ENCODE data around the gene PIM3. TPM values are rescaled to one million over a fixed set of nuclear protein-coding genes. Genes with fewer than 3 reads are reported as not detected.

Gene PIM3
- total RNA-seq, 1 donor from 2014 or later, result 48.5 TPM

DNA sequence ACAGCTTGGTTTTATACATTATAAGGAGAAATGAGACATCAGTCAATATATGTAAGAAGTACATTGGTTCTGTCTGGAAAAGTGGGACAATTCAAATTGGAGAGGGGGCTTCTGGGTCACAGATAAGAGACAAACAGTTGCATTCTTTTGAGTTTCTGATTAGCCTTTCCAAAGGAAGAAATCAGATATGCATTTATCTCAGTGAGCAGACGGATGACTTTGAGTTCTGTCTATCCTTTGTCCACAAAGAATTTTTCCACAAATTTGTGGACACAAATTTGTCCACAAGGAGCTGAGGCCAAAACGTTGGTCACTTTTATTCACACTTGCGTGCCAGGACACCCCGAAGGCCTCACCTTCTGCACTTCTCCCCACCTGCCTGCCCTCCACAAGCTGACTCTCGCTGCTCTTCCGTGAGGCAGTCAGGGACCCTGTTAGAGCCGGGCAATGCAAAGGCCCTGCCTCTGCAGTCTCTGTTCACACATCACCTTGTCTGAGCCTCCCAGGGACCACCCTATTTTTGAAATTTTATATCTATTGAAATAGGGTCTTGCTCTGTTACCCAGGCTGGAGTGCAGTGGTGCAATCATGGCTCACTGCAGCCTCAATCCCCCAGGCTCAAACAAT is 31.4 kb downstream of the PIM3 start:
- no peak for DNase-seq

DNA sequence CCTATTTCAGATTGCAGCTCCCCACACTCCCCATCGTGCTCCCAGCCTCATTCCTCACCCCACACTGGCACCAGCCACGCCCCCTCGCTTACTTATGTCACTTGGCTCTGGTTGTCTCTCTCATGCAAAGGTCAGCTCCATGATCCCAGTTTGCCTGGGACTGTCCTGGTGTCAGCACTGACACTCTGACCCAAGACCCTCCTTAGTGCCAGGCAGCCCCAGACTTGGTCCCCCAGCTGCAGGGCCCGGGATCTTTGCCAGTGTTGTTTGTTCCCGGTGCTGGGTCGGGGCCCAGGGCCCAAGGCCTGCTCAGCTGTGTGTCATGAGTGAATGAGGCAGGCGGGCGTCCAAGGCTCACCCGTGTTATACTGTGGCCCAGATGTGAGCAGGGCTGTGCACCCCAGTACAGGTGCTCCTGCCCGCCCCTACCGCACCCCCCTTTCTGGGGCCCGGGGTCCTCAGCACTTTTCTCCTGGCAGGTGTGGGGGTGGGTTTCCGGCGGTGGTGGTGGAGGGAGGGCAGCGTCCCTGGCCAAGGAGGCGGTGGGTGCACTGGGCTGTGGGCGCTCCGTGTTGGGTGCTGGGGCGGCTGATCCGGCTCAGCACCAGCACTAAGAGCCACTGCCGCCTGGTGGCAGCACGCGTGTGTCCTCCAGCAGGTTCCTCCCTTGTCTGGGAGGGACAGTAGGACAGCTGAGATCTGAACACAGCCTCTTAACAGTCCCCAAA is 32.5 kb downstream of the PIM3 start:
- no peak for DNase-seq

DNA sequence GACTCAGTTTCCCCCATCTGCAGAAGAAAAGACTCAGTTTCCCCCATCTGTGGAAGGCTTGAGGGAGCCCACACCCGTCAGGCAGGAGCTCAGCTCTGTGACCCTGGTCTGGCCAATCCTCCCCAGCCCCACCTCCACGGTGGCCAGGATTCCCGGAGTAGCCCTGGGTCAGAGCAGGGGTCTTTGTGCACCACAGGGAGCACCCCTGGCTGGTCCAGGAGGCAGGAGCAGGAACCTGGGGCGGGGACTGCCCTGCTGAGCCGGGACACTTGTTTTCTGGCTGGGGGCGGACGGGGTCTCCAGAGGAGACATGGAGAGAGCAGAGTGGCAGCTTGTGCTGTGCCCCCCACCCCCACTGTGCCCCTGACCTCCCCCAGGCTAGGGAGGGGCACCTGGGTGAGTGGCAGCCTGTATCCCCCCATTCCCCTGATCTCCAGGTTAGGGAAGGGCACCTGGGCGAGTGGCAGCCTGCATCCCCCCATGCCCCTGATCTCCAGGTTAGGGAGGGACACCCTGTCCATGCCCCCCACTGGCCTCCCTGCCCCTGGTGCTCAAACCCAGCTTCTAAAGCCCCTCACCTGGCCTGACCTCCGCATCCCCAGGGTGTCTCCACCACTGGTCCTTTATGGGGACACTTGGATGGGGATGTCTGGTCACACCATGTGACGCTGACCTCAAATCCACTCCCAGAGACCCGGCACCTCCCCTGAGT is 33.2 kb downstream of the PIM3 start:
- no peak for DNase-seq

DNA sequence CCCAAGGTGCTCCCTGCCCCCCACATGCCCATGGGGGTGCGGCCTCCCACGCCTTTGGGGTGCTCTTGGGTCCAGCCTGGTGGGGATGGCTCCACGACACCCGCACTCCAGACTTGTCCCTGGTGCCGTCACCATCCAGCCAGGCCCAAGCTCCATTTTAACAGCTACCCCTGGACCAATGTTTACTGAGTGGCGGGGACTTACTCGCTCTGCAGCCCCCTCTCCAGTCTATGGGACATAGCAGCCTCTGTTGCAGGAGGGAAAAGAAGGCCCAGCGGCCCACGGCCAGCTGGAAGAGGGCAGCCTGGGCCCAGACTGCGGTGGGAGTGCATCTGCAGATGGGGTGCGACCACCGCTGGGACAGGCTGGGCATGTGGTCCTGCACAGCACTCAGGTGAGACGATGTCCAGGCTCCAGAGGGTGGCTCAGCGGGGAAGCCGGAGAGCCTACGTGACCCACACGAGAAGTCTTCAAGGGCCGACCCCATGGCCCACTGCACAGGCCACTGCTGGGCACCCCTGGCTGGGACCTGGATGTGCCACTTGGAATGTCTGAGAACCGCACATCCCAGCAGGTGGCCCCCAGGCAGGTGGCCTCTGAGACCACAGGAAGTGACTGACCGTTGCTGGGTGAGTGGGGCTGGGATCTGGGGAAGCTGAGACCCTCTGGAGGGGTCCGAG is 33.9 kb downstream of the PIM3 start:
- DNase-seq, result no peak

- DNase-seq, result no peak
Measured at GRCh38 chr22:49995041-49995360, 34.4 kb downstream of the PIM3 start.

DNA sequence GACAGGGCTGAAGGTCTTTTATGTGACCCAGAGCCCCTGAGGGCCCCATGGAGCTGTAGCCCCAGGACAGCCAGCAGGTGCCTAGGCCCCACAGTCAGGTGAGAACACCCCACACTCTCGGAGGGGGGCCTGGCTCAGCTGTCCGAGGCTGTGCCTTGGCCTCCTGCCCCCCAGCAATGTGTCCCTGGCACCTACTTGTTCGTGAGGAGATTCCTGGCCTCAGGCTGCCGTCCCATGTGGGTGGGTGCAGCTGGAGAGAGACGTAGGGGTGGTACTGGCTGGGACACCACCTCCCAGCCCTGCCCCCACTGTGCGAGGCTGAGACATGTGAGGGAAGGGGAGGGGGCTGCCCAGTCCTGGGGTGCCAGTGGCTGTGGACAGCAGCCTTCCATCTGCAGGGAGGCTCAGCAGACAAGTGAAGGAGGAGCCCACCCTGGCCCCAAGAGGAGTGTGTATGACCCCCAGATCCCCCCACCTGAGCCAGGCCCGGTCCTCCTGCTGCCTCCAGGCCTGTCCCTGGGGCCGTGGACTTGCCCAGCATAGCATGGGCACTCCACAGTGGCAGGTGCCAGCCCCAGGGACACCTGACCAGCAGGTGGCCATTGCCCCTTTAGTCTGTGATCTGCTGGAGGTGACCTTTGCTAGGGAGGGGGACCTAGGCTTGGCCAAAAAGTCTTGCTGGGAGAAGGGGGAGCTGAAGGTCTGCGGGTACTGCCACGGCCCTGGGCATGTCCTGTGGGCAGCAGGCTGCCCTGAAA is 35.0 kb downstream of the PIM3 start:
- no peak for DNase-seq

- no peak for DNase-seq
Measured at GRCh38 chr22:49996119-49996517, 35.5 kb downstream of the PIM3 start.

DNA sequence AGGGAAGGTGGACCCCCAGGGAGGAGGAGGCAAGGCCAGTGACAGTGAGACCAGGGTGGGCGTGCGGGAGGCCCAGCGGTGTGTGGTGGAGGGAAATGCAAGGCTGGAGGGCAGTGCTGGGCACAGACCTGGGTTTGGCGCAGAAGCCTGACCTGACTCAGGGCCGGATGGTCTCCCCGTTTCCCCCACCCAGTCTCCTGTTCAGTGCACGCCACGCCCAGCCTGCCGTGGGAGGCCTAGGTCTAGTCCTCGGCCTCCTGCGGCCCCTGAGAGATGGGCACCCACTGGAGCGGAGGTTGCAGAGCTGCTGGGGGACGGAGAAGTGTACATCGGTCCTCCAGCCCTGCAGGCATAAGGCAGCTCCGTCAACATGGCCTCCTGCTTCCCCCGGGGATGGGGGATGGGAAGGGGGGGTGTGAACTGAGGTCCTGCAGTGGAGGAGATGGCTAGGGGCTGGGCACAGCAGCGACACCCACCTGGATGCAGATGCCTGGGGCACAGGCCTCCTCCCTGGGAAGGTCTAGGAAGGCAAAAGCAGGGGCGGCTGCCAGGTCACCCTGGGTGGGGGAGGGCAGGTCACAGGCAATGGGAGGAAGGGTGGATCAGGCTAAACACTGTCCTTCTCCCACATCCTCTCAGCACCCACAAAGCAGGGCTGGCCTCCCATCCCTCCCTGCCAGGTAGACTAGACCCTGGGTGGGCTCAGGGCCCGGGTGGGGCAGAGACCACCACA is 36.1 kb downstream of the PIM3 start:
- DNase-seq, result no peak

DNA sequence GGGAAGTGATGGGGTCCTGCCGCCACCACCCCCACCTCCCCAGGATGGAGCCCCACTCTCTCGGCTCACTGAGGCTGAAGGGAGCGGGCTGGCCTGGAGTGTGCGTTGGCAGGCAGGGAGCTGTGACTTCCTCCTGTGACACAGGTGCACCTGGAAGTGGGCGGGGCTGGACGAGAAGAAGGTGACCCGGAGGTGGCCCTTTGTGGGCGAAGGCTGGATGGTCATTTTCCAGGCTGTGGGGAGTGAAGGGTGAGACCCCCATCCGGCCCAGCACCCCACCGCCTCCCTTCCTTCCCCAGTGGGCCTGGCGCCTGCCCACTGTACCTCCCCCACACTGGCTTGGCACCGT is 36.7 kb downstream of the PIM3 start:
- DNase-seq, result no peak

- no peak for DNase-seq
Measured at GRCh38 chr22:49997932-49998717, 37.6 kb downstream of the PIM3 start.

- no peak for DNase-seq
Measured at GRCh38 chr22:49998718-49999062, 38.1 kb downstream of the PIM3 start.

GRCh38 chr22:49999063-49999945 is 38.7 kb downstream of the PIM3 start:
- no peak for DNase-seq

DNA sequence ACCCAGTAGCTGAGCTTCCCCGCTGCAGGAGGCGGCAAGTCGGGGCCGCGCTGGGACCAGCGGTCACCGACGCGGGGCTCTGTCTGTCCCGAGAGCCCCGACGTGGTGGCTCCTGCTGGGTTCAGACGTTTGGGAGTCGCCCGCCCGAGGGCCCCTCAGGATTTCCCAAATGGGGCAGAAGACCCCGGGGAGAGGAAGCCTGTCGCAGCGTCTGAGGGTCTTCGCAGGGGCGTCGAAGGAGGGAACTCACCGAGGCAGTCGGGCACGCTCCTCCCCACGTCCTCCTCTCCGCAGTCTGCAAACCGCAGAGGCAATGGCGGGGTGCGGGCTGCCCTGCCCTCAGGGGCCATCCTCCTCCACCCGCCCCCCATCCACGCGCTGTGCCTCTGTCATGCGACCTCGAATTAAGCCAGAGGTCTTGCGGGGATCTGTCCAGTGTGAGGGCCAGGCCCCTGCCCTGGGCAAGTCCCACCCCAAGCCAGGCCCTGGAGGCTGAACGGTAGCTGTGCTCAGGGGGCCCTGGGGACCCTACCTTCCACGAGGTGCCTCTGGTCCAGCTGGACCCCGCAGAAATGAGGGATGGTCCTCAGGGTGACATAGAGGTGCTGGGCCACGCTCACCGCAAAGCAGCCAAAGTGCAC is 39.5 kb downstream of the PIM3 start:
- DNase-seq, result no peak

DNA sequence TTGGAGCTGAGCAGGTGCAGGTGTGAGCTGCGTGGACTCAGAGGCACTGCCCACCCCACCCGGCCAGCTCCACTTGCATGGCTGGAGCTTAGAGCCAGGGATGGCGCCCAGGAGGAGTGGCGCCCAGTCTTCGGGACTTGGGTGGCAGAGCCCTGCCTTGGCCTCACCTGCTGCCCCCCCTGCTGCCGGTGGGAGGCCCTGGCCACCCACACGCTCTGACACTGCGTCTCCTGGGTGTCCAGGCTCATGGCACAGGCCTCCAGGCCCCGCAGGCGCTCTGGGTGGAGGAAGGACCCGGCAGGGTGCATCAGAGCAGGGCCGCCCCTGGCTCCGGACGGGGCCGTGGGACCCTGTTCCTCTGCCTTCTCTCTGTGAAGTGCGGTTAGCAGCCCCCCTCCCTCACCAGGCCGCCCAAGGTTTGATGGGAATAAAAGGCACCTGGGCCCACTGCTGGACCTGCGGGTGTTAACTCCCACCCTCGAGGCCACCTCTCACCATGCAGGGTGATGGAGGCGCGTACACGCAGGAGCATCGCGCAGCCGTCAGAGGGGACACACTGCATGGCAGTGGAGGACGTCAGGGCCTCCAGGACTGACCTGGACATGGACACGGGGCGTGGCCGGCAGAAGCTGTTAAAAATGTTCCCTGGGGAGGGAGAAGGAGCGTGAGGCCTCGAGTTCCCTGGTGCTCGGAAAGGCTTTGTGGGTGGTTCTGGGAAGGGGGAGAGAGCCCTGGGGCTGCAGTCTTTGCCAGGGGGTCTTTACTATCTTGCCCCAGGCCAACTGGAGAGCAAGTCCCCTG is 40.2 kb downstream of the PIM3 start:
- DNase-seq, result no peak

GRCh38 chr22:50001388-50002231 is 41.0 kb downstream of the PIM3 start:
- no peak for DNase-seq

DNA sequence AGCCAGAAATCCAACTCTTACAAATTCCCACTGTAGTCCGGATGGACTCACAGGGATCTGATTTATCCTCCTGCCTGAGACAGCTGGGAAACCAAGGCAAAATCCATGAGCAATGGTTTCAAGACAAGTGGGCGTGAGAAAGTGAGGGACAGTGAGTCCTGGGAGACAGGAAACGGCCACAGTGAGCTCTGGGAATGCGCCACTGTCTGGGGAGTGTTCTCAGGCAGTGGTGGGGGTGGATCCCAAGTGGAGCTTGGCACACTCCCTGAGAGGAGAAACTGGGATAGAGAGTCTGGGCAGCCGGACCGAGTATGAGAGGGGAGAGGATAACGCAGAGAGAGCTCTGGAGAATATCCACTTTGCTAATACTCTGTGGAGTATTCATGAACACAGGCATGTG is 42.2 kb downstream of the PIM3 start:
- no peak for DNase-seq

- no peak for DNase-seq
Measured at GRCh38 chr22:50004918-50005317, 44.3 kb downstream of the PIM3 start.

DNA sequence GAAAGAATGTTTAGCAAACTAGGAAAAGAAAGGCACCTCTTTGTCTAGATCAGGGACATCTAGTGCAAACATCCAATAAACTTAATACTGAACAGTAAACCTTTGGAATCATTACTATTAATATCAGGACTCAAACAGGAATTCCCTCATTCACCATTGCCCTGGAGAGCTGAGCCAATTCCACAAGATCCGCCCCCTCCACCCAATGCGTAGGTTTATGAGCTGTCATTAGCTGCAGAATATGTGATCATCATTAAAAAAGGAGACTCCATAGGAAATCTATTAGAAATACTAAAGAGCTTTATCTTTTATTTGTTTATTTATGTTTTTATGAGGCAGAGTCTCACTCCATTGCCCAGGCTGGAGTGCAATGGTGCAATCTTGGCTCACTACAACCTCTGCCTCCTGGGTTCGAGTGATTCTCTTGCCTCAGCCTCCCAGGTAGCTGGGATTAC is 46.5 kb downstream of the PIM3 start:
- DNase-seq, result no peak

Measured in skin of body (tissue), 2 donors.